Stimulated activated CD4-positive, alpha-beta T cell treated with anti-CD3 and anti-CD28 coated beads, TNF-alpha, amount 100 ng/mL, for 24 hours (primary cell): ENCODE results near the gene THOC6.
"Not testable (repeated sequence)": the region's sequence is repeated elsewhere in the genome, so short reads cannot be mapped to it uniquely, and the experiment has no call there.

ENCODE experiments used
- DNase-seq, 3 experiments: peaks; one replicate each; pipeline ENCODE4 v3.0.0-alpha.2; 2020; ENCODE audit warnings: low read depth in 3 of 3

Gene THOC6

DNA sequence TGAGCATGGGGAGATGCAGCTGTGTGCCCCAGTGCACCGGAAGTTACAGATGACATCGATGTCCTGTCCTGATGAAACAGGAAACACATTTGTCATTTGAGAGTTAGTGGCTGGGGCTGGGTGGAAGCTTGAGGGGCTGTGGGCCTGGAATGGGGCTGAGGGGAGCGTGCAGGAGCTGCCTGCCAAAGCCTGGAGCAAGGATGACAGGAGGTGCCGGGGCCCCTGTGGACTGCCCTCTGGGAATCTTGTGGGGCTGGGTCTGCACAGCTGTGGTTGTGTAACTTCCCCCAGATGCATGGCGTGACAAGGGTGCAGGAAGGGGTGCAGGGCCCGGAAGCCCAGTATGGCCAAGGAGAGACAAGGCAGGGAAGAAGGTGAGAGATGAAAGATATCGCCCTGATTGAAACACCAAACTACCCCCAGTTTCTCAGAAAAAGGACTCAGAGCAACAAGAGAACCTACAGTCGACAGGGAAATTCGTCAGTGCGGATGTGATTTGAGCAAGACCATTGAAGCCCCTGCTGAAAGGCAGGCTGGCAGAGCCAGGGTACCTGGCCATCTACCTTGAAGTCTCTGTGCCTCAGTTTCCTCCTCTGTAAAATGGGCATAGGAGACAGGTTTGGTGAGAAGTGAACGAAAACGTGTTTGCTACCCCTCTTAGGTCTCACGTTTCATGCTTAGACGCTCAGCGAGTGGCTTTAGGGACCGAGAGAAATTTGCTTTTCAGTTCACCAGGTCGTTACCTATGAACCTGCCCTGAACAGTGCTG is 31.3 kb downstream of the THOC6 start:
- DNase-seq: no peak

DNA sequence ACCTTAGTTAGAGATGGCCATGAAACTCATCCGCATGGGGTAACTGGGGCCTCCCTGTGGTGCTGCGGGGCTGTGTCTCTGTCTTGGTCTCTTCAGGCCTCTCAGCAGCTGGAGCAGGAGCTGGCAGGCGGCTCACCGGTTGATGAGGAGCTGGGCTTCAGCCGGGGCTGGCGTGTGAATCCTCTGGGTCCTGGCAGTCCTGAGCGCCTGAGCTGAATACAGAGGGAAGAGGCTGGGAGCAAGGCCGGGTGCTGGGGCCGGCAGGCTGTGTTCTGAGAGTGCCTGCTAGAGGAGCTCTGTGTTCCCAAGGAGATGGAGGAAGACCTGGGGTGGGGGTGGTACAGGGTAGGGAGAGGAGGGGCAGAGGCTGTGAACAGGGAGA is 31.9 kb downstream of the THOC6 start:
- DNase-seq: not testable (repeated sequence)

DNA sequence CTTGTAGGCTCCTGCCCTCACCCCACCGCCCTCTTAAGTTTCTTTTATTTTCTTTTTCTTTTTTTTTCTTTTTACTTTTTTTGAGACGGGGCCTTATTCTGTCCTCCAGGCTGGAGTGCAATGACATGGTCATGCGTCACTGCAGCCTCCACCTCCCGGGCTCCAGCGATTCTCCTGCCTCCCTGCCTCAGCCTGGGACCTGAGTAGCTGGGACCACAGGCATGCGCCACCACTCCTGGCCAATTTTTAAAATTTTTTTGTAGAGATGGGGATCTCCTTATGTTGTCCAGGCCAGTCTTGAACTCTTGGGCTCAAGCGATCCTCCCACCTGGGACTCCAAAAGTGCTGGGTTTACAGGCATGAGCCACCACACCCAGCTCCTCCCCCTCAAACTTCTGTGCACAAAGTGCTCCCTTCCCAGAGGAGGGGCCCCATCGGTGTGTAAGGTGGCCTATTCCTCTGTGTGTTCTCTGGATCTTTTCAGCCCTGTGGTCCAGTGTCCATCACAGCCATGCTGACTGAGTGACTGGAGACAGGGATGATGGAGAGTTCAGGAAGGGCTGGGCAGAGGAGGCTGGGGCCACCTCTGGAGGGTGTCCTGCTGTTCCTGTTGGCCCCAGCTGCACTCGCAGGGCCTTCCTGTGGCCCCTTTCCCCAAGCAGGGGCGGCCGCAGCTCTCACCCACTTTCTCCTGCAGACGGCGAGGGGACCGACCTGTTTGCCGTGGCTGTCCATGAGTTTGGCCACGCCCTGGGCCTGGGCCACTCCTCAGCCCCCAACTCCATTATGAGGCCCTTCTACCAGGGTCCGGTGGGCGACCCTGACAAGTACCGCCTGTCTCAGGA is 32.7 kb downstream of the THOC6 start:
- no peak for DNase-seq

DNA sequence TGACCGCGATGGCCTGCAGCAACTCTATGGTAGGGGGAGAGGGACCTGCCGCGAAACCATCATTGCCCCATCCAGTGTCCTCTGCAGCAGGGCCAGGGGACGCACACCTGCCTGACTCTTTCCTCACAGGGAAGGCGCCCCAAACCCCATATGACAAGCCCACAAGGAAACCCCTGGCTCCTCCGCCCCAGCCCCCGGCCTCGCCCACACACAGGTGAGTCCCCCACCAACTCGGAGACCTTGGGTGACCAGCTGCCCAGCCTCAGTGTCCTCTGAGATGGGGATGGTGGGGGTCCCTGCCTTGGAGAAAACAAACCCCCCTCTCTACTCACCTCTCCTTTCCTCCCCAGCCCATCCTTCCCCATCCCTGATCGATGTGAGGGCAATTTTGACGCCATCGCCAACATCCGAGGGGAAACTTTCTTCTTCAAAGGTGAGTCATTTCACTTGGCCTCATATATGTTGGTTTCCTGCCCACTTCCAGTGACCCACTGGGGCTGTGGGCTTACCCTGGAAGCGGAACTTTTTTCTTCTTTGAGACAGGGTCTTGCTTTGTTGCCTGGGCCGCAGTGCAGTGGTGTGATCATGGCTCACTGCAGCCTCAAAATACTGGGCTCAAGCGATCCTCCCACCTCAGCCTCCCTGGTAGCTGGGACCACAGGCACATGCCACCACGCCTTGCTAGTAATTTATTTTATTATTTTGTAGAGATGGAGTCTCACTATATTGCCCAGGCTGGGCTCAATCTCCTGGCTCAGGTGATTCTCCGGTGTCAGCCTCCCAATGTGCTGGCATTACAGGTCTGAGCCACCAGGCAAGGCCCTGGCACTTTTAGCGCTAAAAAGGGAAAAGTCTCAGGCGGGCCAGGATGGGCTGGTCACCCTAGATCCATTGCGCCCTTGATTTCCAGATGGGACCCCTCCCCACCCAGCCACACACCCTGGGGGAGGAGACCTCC is 33.6 kb downstream of the THOC6 start:
- no peak for DNase-seq

DNA sequence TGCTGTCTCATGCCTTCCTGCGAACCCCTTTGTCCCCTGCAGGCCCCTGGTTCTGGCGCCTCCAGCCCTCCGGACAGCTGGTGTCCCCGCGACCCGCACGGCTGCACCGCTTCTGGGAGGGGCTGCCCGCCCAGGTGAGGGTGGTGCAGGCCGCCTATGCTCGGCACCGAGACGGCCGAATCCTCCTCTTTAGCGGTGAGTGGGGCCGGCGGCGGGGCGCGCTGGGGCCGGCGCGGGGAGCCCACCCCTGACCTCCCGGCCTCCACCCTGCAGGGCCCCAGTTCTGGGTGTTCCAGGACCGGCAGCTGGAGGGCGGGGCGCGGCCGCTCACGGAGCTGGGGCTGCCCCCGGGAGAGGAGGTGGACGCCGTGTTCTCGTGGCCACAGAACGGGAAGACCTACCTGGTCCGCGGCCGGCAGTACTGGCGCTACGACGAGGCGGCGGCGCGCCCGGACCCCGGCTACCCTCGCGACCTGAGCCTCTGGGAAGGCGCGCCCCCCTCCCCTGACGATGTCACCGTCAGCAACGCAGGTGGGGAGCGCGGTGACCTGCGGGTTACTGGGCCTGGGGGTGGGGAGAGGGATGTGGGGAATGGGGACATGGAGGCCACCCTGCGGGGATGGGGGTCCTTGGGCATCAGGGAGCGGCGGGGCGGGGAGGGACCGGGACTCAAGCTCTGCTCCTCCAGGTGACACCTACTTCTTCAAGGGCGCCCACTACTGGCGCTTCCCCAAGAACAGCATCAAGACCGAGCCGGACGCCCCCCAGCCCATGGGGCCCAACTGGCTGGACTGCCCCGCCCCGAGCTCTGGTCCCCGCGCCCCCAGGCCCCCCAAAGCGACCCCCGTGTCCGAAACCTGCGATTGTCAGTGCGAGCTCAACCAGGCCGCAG is 34.5 kb downstream of the THOC6 start:
- DNase-seq: no peak

DNA sequence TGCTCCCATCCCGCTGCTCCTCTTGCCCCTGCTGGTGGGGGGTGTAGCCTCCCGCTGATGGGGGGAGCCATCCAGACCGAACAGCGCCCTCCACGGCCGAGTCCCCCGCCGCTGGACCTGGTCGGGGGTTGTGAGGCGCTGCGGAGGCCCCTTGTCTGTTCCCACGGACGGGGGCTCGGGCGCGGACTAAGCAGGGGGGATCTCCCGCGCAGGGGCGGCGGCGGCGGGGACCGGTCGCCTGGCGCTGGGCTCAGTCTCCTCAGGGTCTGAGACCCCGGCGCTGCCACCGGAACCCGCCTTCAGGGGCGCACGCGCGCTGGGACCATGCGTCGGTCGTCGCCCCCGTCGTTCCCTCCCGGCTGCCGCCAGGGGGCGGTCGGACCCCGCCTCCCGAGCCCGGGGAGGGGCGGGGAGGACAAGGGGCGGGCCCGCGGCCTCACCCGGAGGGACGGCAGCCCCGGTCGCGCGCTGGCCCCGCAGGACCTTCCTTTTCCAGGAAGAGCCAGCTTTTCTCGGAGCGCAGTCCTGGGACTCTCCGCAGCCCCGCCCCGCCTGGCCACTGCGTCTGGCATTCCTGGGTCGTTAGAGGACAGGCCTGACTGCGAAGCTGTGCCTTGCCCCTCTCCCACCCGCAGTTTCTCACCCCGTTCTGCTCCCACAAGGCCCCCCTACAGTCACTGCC is 35.3 kb downstream of the THOC6 start:
- DNase-seq: peak; percentile 74 to 84 (median 78)

DNA sequence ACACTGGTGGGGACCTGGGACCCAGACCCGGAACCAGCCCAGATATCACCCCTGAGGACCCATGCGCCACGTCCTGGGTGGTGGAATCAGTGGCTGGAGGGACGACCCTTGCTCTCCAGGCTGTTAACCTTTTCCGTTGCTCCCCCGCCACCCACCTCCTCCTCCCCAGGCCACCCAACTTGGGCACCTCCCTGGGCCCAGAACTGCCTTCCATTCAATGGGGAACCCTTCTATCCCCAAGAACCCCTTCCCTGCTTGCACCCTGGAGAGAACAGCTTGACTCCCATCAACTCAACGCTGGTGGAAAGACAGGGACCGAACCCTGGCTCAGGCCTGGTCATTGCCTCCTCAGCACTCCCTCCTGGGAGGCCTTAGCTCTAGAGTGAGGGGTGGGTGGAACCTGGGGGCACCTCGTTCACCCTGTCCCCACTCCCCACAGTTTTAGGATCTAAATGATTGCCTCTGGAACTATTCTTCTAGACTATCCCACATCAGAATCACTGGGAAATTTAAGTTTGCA is 35.9 kb downstream of the THOC6 start:
- no peak for DNase-seq

DNA sequence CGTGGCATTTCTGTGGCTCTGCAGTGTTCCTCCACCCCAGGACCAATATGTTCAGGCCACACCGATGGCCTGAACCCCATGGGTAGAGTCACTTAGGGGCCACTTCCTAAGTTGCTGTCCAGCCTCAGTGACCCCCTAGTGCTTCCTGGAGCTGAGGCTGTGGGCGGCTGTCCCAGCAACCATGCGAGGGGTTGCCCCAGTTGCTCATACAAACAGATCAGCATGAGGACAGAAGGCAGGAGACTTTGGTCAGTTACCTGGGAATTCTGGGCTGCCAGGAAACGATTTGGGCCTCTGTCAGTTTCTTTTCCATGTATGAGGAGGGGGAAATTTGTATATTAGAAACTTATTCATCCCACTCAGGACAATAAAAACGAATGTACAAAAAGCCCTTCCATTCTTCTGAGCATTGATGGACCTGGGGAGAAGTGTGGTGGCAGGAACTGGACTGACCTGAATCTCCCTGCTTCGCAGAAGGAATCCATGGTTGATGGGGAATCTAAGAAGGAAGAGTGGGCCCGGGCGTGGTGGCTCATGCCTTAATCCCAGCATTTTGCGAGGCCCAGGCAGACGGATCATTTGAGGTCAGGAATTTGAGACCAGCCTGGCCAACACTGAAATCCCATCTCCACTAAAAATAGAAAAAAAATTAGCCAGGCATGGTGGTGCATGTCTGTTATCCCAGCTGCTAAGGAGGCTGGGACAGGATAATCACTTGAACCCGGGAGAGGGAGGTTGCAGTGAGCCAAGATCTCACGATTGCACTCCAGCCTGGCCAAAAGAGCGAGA is 36.7 kb downstream of the THOC6 start:
- DNase-seq: no peak

DNA sequence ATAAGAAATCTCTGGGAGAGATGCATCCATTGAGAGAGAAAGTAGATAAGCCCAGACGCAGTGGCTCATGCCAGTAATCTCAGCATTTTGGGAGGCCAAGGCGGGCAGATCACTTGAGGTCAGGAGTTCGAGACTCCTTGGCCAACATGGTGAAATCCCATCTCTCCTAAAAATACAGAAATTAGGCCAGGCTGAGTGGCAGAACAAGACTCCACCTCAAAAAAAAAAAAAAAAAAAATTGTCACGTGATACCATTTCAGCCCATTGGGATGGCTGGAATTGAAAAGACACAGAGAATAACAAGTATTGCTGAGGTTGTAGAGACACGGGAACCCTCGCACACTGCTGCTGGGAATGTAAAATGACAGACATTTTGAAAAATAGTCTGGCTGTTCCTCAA is 38.7 kb downstream of the THOC6 start:
- DNase-seq: no peak

DNA sequence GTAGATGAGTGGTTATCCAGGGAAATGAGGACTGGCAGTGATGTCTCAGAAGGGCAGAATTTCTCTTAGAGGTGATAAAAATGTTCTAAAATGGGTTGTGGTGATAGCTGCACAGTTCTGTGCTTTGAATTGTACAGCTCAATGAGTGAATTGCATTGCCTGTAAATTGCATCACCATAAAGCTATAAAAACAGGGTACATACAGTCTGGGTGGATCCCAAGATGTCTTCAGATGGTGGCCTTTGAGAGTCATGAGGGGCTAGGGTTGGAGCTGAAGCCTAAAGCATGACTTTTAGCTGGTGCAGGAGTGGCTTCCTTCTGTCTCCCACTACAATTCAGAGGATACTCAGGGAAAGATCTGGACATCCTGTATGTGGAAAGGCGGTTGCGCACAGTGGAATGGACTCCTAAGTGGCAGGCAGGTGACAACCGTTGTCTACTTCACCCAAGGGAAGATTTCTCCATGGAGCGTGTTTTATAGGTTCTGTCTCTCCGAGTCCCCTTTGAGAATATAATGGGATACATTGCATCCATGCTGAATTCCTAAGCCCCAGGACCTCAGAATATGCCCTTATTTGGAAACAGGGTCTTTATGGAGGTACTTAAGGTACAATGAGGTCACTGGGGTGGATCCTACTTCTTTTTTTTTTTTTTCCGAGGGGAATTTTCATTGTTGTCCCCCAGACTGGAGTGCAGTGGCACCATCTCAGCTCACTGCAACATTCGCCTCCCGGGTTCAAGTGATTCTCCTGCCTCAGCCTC is 40.0 kb downstream of the THOC6 start:
- no peak for DNase-seq

DNA sequence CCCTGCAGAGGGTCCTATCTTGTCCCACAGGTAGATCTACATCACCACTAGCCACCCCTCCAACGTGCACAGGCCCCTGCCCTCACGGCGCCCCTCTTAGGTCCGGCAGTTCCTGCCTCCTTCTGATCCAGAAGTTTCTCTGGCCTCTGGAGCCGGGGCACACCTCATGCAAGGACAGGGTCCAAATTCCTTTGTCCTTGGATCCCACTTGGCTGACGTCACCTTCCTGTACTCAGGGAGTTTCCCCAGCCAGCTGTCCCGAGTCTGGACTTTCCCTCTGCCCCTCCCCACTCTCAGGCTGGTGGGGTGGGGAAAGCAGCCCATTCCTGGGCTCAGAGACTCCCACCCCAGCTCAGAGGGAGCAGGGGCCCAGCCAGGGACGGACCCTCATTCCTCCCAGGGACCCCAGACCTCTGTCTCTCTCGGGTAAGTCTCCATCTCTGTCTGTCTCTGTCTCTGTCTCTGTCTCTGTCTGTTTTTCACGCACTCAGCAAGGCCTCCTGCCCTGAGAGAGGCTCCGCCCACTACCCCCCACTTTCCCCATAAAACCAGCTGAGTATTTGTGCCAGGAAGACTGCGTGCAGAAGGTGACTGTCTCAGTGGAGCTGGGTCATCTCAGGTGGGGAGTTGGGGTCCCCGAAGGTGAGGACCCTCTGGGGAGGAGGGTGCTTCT is 41.4 kb downstream of the THOC6 start, which contains the start of gene IL32:
Gene IL32 (plus strand): TSS at position 572 of the 673 bp plus-strand sequence. CDS start 172 bp downstream, outside the sequence.
- DNase-seq: peak in 2 of 3 experiments; percentile 61 to 78

DNA sequence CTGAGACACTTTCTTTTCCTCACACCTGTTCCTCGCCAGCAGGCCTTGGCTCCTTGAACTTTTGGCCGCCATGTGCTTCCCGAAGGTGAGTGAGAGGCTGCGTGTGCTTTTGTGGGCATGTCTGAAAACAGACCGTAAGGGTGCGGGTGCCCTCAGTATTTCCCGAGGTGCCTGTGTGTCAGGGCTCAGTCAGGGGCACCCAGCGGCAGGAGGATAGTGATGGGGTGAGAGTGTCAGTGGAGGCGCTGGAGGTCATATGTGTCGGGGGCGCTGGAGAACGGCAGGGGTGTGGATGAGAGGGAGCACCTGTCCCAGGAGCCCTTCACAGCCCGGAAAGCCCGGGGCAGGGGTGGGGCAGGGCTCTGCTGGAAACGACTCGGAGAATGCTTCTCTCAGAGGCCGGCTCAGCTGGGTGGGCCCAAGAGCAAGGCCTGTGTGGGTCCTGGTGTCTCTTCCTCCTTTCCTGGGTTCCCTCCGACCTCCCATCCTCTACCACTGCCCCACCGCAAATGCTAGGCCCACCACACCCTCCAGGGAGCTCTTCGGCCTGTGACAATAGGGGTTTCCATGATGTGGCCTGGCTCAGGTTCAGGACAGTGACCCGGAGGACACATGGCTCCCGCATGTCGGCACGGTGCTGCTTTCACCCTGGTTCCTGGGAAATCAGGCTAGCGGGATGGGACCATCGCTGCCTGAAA is 42.1 kb downstream of the THOC6 start:
- no peak for DNase-seq

DNA sequence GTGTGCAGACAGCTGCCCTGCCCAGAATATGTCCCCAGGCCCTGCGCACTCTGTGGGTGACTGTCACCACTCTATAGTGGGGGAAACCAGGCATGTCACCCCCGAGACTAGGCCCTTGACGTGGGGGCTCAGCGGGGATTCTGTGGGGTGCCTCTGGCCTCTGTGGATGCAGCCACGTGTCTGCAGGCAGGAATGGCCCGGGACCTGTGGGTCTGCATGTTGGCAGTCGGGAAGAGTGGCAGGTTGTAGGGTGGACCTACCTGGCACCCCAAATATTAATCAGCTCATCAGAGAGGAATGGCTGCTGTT is 42.6 kb downstream of the THOC6 start:
- DNase-seq: no peak

DNA sequence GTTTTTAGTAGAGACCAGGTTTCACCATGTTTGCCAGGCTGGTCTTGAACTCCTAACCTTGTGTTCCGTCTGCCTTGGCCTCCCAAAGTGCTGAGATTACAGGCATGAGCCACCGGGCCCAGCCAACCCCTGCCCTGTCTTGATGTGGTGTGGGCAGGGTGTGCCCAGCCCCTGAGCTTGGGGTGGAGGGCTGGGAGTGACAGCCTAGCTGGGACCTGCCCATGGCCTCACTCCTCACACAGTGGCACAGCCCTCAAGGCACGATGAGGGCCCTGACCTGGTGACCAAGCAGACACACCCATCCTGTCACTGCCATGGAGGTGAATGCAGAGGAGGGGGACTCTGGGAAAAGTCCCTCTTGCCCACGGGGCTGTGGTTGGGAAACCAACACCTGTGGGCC is 44.7 kb downstream of the THOC6 start:
- DNase-seq: no peak

DNA sequence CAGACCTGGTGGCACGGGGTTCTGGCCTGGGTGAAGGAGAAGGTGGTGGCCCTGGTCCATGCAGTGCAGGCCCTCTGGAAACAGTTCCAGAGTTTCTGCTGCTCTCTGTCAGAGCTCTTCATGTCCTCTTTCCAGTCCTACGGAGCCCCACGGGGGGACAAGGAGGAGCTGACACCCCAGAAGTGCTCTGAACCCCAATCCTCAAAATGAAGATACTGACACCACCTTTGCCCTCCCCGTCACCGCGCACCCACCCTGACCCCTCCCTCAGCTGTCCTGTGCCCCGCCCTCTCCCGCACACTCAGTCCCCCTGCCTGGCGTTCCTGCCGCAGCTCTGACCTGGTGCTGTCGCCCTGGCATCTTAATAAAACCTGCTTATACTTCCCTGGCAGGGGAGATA is 45.3 kb downstream of the THOC6 start:
- not testable (repeated sequence) for DNase-seq

DNA sequence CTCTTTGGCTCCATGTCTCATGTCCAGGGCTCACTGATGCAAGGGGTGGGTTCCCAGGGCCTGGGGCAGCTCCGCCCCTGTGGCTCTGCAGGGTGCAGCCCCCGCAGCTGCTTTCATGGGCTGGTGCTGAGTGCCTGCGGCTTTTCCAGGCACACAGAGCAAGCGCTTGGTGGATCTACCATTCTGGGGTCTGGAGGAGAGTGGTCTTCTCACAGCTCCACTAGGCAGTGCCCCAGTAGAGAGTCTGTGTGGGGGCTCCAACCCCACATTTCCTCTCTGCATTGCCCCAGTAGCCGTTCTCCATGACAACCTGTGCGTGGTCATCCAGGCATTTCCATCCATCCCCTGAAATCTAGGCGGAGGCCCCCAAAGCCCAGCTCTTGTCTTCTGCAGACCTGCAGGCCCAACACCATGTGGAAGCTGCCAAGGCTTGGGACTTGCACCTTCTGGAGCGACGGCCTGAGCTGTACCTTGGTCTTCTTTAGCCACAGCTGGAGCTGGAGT is 46.8 kb downstream of the THOC6 start:
- DNase-seq: no peak

DNA sequence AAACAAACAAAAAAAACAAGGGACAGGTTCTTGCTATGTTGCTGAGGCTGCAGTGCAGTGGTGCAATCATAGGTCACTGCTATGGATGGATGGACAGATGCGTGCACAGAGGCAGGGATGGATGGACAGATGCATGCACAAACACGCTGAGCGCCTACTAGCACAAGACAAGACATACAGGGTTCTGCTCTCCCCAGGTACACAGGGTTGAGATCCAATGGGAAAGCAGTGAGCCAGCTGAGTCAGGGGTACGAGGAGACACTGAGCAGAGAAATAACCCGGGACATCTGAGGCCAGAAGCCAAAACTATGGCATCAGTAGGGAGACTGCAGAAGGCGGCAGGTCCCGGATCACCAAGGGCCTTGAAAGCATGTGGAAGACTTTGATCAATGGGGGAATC is 47.8 kb downstream of the THOC6 start:
- DNase-seq: no peak
